Ovary (tissue), 9 donors: ENCODE data around the gene ARHGAP18. TPM values are rescaled to one million over a fixed set of nuclear protein-coding genes. Genes with fewer than 3 reads are reported as not detected.

ENCODE experiments used
- DNase-seq, 5 donors: peaks; one replicate each; pipeline ENCODE4 v3.0.0-alpha.2; 2019 to 2020
- H3K27ac ChIP-seq, 2 donors: fragments of 200-600 bp; one replicate each; pipeline versions ENCODE4 v1.5.1 to v1.8.0; 2019 to 2022
- H3K27me3 ChIP-seq: fragments of 200-600 bp; one replicate; pipeline ENCODE4 v1.8.0; 2022
- H3K36me3 ChIP-seq: fragments of 200-600 bp; sonication (generic); one replicate; pipeline ENCODE4 v1.5.1; 2019
- H3K4me1 ChIP-seq: one replicate; pipeline ENCODE4 v1.8.1; 2013; ENCODE audit warnings: mild to moderate bottlenecking, moderate library complexity; ENCODE audit not compliant: insufficient read depth
- H3K4me3 ChIP-seq: fragments of 200-600 bp; sonication (generic); one replicate; pipeline ENCODE4 v1.5.1; 2017
- H3K9me3 ChIP-seq, 2 donors: fragments of 200-600 bp in 1 of 2; sonication (generic) in 1 of 2; one replicate each; pipeline versions ENCODE4 v1.5.1 to v1.8.1; 2013 to 2019; ENCODE audit warnings: mild to moderate bottlenecking in 1 of 2, moderate library complexity in 1 of 2
- CTCF ChIP-seq, 3 donors: fragments of 450-650 bp in 2 of 3; fragments of 200-600 bp in 1 of 3; IDR thresholded peaks; one replicate each; pipeline versions ENCODE4 v1.5.1 to v1.8.0; 2016 to 2022; ENCODE audit warnings: antibody characterized with exemption in 3 of 3, mild to moderate bottlenecking in 1 of 3
- EP300 ChIP-seq: sonication (generic); formaldehyde crosslinking; IDR thresholded peaks from one replicate; pipeline ENCODE4 v1.6.1; 2017; ENCODE audit warnings: antibody characterized with exemption
- POLR2A ChIP-seq: fragments of 450-650 bp; IDR thresholded peaks from one replicate; pipeline ENCODE4 v1.6.1; 2017; ENCODE audit warnings: antibody characterized with exemption, mild to moderate bottlenecking, moderate library complexity
- WGBS, 3 donors: extraction: QIAGEN DNeasy Blood & Tissue Kit in 1 of 3; methylation state at CpG; one replicate each; pipeline versions ENCODE4 v1.1.5 to v1.1.7; 2013 to 2017; 5-methylcytosine and 5-hydroxymethylcytosine counted together
- intact Hi-C, 4 donors: fragments of 100-400 bp; cut with DNase I; formaldehyde crosslinking; loops; one replicate each; pipeline versions ENCODE4 v1.11.0 to v1.15.1; 2022 to 2023
- polyA plus RNA-seq, 2 donors: library from polyadenylated mRNA; stranded (reverse); fragments of 200-250 nt in 1 of 2; fragments of 350-450 nt in 1 of 2; fragmentation: Illumina TruSeq in 1 of 2; extraction: RNeasy Lipid Tissue Mini Kit (QIAGEN cat#74804) in 1 of 2; gene quantifications; one replicate each; pipeline ENCODE4 v1.2.3, GENCODE V29; 2013 to 2014
- total RNA-seq, 7 donors: library from RNA; depleted of rRNA in 2 of 7; stranded (reverse); fragments of >200 nt in 2 of 7; fragmentation: NEBNext Ultra II Directional in 3 of 7; extraction: Animal tissue kit (Norgen Biotek cat#: 25700) in 3 of 7; gene quantifications; one replicate each; pipeline versions ENCODE4 v1.1.0 to v1.2.4, GENCODE V29; 2016 to 2023
- donor health status: DM: no; HTN: no; CAD: no; lungs with moderate emphysema.
- donor health status: DM: no; HTN: no; CAD: no.
- donor health status: Bipolar disorder and iron deficiency.
- donor health status: DM: yes; HTN: yes; CAD: no.
- donor health status: DM: no; HTN: no; CAD: no.
- donor health status: DM: yes; HTN: yes; CAD: no.

Gene ARHGAP18
- total and polyA plus RNA-seq, 9 donors = 4.4 to 35.3 (median 9.6) TPM

GRCh38 chr6:129543981-129544380 is 166.0 kb downstream of the ARHGAP18 start:
- Histone ChIP-seq H3K27me3 (no peaks in the 10 kb centered on the region), H3K27ac (no peak overlapping the region), H3K36me3 (no peaks in the 10 kb centered on the region), H3K4me3 (no peak overlapping the region), H3K9me3 (no peaks in the 10 kb centered on the region), H3K4me1 (no peaks in the 10 kb centered on the region)
- intact Hi-C loops = no loop called here
- WGBS, 3 donors = 48 to 78% (median 72%) methylated on average over 2 of the region's 2 CpGs
- TF ChIP-seq EP300 (no peak), CTCF (IDR thresholded peaks at IDR 0.05) (no peak), POLR2A (no peak)
- DNase-seq = no peak

DNA sequence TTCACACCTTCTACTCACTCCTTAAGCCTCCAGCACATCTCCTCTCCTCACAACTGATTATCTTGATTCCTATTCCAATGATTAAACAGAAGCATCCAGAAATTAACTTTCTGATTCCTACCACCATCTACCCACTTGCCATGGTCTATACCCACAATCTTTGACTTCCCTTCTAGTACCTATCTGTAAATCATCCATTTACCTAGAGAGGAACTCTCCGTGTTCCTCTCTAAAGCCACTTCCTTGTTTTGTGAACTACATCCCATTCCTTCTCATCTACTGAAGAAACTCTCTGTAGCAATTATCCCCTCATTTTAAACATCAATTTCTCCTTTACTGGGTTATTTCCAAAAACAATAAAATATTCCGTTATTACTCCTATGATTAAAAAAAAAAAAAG is 167.3 kb downstream of the ARHGAP18 start:
- no peak for DNase-seq
- Histone ChIP-seq H3K27me3 (no peaks in the 10 kb centered on the region), H3K4me1 (no peaks in the 10 kb centered on the region), H3K4me3 (no peak overlapping the region), H3K27ac (no peak overlapping the region), H3K9me3 (no peaks in the 10 kb centered on the region), H3K36me3 (no peaks in the 10 kb centered on the region)
- 37 to 48% (median 42%) methylated on average over 2 of the region's 2 CpGs for WGBS, 3 donors
- TF ChIP-seq POLR2A = no peak
- TF ChIP-seq EP300 = no peak
- no peak for TF ChIP-seq CTCF (IDR thresholded peaks at IDR 0.05)
- intact Hi-C loops = no loop called here

GRCh38 chr6:129539032-129539431 is 170.9 kb downstream of the ARHGAP18 start:
- intact Hi-C loops = no loop called here
- H3K4me3 ChIP-seq = no peak overlapping the region
- TF ChIP-seq CTCF (IDR thresholded peaks at IDR 0.05) (no peak), POLR2A (no peak), EP300 (no peak)
- WGBS, 3 donors = 72 to 85% (median 79%) methylated on average over 2 of the region's 2 CpGs
- no peaks in the 10 kb centered on the region for H3K27me3 ChIP-seq
- no peaks in the 10 kb centered on the region for H3K4me1 ChIP-seq
- H3K36me3 ChIP-seq = no peaks in the 10 kb centered on the region
- no peak for DNase-seq
- no peak overlapping the region for H3K27ac ChIP-seq
- H3K9me3 ChIP-seq = no peaks in the 10 kb centered on the region

GRCh38 chr6:129536271-129536670 is 173.7 kb downstream of the ARHGAP18 start:
- intact Hi-C loops = no loop called here
- no peaks in the 10 kb centered on the region for H3K4me1 ChIP-seq
- H3K27me3 ChIP-seq = no peaks in the 10 kb centered on the region
- H3K9me3 ChIP-seq = no peaks in the 10 kb centered on the region
- DNase-seq = no peak
- H3K4me3 ChIP-seq = no peak overlapping the region
- H3K36me3 ChIP-seq = no peaks in the 10 kb centered on the region
- TF ChIP-seq EP300 (no peak), CTCF (IDR thresholded peaks at IDR 0.05) (no peak), POLR2A (no peak)
- H3K27ac ChIP-seq = no peak overlapping the region

DNA sequence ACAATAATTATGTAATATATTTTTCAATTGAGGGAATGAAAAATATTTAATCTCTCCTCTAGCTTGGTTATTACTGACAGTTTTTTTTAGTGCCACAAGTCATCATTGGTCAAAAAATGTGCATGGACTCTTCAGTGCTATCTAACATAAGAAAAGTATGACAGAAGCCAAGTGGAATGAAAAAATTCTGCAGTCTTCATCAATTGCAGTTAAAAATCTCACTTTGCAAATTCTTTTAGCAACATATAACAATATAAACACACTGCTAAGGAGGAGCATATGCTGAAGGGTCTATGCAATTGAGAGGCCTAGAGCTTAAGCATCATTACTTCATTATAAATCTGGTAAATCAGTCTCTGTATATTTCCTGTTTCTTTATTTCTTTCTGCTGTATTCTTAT is 175.1 kb downstream of the ARHGAP18 start:
- Histone ChIP-seq H3K4me3 (no peak overlapping the region), H3K36me3 (no peaks in the 10 kb centered on the region), H3K4me1 (no peaks in the 10 kb centered on the region), H3K9me3 (no peaks in the 10 kb centered on the region), H3K27me3 (no peaks in the 10 kb centered on the region), H3K27ac (no peak overlapping the region)
- intact Hi-C loops = no loop called here
- DNase-seq = no peak
- TF ChIP-seq POLR2A (no peak), EP300 (no peak), CTCF (IDR thresholded peaks at IDR 0.05) (no peak)
